Stimulated activated CD8-positive, alpha-beta memory T cell treated with anti-CD3 and anti-CD28 coated beads, Interleukin-4, amount 100 ng/mL, for 1 hour (primary cell): ENCODE data around the gene ERGIC2.
"Not testable (repeated sequence)": the region's sequence is repeated elsewhere in the genome, so short reads cannot be mapped to it uniquely, and the experiment has no call there.

Experiments used
- DNase-seq, 2 donors: peaks; one replicate each; pipeline ENCODE4 v3.0.0-alpha.2; 2020; ENCODE audit warnings: low read depth in 2 of 2, low spot score in 1 of 2

Gene ERGIC2

GRCh38 chr12:29301114-29301513, 79.9 kb downstream of the ERGIC2 start:
- no peak for DNase-seq

GRCh38 chr12:29299633-29300032, 81.3 kb downstream of the ERGIC2 start:
- DNase-seq = no peak

DNA sequence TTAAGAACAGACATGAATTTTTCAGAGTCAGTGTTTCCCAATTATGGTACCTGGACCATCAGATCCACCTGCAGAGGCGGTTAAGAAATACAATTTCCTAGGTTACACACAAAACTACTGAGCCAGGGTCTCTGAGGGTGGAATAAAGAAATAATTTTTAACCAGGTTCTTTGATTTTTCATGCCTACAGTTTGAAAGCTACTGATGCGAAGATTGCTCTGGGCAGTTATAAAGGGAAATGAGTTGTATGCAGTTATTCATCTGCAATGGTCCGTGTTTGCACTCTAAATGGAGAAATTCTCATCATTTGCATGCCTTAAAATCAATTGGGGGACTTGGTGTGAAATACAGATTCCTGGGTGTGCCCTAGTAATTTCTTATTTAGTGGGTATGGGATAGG, 89.7 kb downstream of the ERGIC2 start:
- DNase-seq = no peak

DNA sequence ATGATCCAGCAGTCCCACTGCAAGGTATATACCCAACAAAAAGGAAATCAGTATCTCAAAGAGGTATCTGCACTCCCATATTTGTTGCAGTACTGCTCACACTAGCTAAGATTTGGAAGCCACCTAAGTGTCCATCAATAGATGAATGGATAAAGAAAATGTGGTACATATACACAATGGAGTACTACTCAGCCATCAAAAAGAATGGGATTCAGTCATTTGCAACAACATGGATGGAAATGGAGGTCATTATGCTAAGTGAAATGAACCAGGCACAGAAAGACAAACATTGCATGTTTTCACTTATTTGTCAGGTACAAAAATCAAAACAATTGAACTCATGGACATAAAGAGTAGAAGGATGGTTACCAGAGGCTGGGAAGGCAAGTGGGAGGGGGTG, 90.5 kb downstream of the ERGIC2 start:
- not testable (repeated sequence) for DNase-seq

- DNase-seq = no peak
Measured at GRCh38 chr12:29288031-29288430, 92.9 kb downstream of the ERGIC2 start.

- DNase-seq = no peak
Measured at GRCh38 chr12:29287622-29288021, 93.3 kb downstream of the ERGIC2 start.
